Measurements from ENCODE around the gene RTL1. TPM values are rescaled to one million over a fixed set of nuclear protein-coding genes. Genes with fewer than 3 reads are reported as not detected.

The RTL1 gene
- not detected in 2 replicates for total RNA-seq (2014; rRNA removed; shearing (Covaris generic))

GRCh38 chr14:100903672-100904185 is at the start of gene RTL1:
Gene RTL1 (minus strand): TSS chr14:100903722. CDS start chr14:100884788, 18,934 bp downstream.
- DNase-seq (ENCODE audit: low spot score): no peak

- DNase-seq (ENCODE audit: low spot score): no peak
Measured at GRCh38 chr14:100950024-100950423, 46.5 kb upstream of the RTL1 start.

- DNase-seq (ENCODE audit: low spot score): no peak
Measured at GRCh38 chr14:100944052-100944451, 40.5 kb upstream of the RTL1 start.

DNA sequence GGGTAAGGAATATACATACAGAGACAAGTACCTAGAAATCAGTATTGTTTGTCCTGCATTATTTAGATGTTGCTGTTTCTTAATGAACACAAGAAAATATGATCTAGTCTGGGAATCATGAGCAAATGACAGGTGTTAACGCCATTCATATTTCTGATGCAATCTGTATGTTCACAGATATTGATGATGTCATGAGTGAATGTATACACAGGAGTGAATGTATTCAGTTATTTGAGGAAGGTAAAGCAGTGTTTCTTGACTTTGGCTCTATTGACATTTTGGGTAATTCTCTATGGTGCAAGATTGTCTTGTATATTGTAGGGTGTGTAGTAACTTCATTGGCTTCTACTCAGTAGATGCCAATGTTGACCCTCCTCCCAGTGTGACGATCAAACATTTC is 26.7 kb upstream of the RTL1 start:
- no peak for DNase-seq (ENCODE audit: low spot score)

DNA sequence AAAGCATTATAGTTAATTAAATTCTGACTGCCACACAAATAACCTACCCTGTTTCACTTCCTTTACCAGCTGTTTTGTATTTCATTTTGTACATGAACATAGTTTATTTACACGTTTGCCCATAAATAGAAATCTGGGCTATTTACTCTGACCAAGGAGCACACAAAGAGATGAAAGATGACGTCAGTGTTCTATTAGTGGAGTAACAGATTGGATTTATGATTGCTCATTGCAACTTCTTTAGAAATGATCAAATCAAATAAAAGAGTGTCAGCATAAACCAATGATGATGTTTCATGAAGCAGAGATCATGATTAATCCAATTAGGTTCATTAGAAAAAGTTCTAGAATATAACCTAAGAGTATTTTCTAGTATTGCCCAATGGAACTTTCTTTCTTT is 12.0 kb upstream of the RTL1 start:
- DNase-seq (ENCODE audit: low spot score): no peak

DNA sequence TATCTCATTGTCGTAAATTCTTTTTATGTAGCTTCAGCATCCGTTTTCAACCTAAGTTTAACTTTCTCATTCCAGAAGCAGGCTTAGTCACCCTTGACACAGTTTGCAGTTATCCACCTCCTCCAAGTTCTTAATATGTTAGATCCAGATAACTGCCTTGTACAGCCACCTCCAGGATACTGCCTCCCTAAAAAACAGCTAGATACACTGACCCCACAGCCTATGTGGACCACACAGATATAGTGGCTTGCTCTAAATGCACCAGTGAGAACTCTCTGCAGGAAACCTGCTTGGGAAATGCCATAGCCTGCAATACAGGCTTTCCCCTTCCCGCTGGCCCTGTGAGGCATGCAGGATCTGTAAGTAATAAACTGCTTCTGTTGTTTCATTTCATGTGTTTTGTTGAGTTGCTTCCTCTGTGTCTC is 11.1 kb upstream of the RTL1 start:
- no peak for DNase-seq (ENCODE audit: low spot score)

GRCh38 chr14:100911665-100912316 is 8.3 kb upstream of the RTL1 start:
- DNase-seq (ENCODE audit: low spot score): no peak

GRCh38 chr14:100910888-100911664 is 7.6 kb upstream of the RTL1 start:
- DNase-seq (ENCODE audit: low spot score): no peak

- no peak for DNase-seq (ENCODE audit: low spot score)
Measured at GRCh38 chr14:100909439-100909838, 5.9 kb upstream of the RTL1 start.

DNA sequence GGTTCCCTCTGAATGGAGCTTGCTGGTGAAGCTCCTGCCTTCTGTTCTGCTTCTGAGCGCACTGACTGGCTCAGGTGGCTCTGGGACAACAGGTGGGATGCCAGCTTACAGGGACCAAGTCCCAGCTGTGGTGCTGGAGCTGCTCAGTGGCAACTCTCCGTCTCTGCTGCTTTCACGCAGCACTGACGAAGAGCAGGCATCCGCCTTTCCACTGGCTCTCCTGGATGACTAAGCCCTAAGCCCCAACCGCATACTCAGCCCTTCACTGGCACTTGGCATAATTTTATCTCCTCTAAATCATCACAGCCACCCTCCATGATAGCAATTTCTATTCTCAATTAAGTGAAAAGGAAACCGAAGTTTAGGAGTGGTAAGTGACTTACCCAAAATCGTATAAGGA is 3.7 kb upstream of the RTL1 start:
- DNase-seq (ENCODE audit: low spot score): no peak

- DNase-seq (ENCODE audit: low spot score): no peak
Measured at GRCh38 chr14:100906420-100906819, 2.9 kb upstream of the RTL1 start.

DNA sequence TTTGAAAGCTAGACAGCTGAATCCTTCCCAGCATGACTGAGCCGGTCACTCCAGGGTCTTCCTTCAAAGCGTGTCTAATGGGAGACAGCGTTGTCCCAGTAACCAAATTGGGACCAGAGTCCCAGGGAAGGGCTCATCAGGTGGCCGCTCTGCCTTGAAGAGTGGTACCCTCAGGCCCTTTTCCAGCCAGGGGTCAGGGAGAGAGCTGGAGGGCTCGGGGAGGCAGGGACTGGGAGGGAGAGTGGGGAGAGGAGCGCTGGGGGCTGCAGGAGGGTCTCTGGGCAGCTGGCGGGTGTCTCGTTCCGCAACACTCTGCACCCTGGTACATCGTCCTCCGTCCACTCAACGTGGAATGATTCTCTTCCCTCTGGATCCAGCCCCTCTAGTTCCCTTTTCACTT is 1.6 kb upstream of the RTL1 start:
- DNase-seq (ENCODE audit: low spot score): no peak

GRCh38 chr14:100904307-100905087 is 975 bp upstream of the RTL1 start:
- no peak for DNase-seq (ENCODE audit: low spot score)

DNA sequence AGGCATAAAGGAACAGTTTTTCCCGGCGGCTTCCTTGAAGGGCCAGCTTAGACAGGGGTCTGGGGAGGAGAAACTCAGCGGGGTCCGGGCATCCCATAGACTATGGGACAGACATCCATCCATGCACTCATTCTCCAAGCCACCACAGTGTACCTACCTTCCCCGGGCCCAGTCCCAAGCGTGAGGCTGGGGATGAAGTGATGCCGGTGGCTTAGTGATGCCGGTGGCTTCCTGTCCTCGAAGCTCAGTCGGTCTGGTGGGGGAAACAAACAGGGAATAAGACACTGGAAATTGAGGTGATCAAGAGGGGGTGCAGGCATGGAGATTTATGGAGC is 421 bp downstream of the RTL1 start:
- DNase-seq (ENCODE audit: low spot score): no peak

DNA sequence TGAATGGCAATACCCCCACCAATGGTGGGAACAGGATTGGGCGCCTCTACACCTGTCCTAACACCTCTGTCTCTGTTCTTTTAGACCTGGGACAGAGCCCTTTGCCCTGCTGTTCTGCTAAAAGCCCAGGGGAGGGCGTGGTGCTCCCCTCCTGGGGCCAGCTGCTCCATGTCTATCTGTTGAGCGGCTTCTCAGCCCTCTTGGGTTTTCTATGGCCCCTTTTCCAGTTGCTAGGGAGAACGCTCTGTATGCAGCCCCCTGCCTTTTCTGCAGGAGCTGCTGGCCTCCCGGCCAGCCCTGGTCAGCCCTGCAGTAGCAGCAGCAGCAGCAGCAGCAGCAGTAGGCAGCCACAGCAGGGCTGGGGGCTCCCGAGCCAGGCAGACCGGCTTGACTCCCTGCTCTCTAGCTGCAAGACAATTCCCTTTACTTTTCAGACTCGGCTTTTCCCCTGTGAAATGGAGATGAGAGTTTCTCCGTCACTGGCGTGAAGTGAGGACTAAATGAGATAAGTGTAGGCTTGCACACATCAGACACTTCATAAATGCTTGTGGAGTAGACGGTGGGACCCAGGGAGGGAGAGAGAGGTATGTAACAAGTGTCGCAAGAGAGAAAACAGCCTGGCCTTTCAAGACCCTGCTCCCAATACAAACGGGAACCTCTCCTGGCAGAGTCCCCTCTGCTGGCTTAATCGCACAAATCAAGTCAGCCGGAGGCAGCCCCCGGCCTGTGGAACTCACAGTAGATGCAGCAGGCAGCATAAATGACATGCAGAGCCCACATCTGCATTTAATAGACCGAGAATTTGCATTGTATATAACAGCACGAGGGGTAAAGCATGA is 1.0 kb downstream of the RTL1 start:
- DNase-seq (ENCODE audit: low spot score): no peak

DNA sequence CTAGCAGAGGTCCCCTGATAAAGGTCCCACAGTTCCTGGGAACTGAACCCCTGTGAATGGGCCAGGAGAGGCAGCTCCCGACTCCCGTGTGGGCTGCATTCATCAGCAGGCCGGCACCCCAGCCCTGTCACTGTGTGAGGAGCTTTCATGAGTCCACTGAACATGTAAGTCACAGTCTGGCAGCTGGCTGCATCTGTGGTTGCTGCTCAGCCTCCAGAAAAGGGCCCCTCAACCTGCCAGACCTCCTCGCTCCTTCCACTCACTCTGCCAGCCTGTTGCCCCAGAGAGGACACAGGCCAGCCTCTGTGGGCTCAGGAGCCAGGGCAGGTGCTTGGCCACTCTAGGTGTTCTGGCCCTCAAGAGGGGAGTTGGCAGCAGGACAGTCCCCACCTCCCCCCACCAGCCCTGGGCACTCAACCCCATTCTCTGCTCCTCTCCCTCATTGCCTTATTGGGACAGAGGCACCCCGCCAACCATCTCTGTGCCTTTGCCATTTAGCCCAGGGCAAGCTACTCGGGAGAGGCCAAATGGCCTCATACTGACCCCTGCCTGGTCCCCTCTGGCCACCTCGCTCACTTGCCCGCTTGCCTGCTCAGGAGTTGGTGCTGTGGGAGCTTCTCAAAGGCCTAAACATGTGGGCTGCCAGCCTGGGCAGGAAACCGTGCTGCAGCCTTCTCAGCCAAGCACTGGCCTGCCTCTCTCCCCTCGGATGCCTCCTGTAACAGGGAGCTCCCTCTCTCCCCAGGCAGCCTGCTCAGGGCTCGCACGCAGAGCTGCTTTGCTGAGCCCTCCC is 1.9 kb downstream of the RTL1 start:
- DNase-seq (ENCODE audit: low spot score): no peak

- DNase-seq (ENCODE audit: low spot score): peak; percentile 28
Measured at GRCh38 chr14:100900837-100901390, 2.6 kb downstream of the RTL1 start.

DNA sequence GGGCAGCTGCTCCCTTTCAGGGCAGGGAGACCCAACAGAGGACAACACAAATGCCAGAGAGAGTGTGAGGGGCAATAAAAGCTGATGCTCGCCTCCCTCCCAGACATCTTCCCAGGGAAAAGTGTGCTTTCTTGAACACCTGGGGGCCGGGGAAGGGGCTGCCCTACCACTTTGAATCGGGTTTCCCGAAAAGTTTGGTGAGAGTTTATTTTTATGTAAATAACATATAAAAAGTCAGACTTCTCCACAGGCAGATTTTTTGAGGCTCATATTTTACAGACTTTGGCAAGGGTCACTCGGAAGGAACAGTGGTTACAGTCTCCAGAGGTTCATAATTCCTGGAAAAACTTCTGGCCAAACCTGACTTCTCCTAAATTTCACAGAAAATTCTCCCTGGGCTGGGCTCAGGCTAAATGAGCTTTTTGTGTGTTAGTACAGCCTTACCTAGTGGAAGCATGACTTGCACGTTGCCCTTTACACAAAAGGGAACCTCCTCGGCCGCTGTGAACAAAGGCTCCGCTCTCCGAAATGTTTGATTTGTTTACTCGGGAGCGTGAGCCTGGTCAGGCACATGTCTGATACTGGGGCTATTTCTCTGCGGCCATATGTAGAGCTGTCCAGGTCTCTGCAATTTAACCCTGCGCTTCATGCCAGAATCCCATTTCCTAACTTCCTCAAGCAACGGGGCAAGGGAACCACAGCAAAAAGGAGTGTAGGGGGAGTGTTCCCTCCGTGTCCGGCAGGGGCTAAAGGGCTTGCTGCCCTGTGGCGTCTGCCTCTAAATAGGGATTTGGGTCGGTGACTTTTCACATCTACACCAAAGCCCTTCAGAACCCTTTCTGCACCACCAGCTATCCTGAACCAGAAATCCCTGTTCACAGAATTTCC is 3.4 kb downstream of the RTL1 start:
- no peak for DNase-seq (ENCODE audit: low spot score)
